ENCODE data around the gene CRB3.

- no peak for TF ChIP-seq CTCF (IDR thresholded peaks at IDR 0.05 in 2 of 3, conservative IDR thresholded peaks at IDR 0.05 in 1 of 3; ENCODE audit: insufficient read depth in 2 of 3, low read depth in 1 of 3, low read length in 3 of 3)
- no peak for TF ChIP-seq POLR2A (conservative IDR thresholded peaks at IDR 0.05)
- no peak for TF ChIP-seq FOXA1 (IDR thresholded peaks at IDR 0.05; ENCODE audit: borderline replicate concordance)
- no peak for TF ChIP-seq PTTG1 (tag; IDR thresholded peaks at IDR 0.05; ENCODE audit: low read depth)
- TF ChIP-seq RNF2 (IDR thresholded peaks at IDR 0.05) = no peak
- TF ChIP-seq ZNF23 (CRISPR knock-in tag; IDR thresholded peaks at IDR 0.05) = no peak
- no peak for TF ChIP-seq TCF7L2 (IDR thresholded peaks at IDR 0.05; ENCODE audit: low read depth, low read length)
- no peak for TF ChIP-seq ZNF253 (CRISPR knock-in tag; conservative IDR thresholded peaks at IDR 0.05)
- no peak for TF ChIP-seq ZNF507 (tag; conservative IDR thresholded peaks at IDR 0.05)
Observed at GRCh38 chr19:6452223-6452614, 11.9 kb upstream of the CRB3 start.

Data from K562 (cell line).